HTR-8/SVneo (cell line): ENCODE data around the gene VAV3.
"Not testable (repeated sequence)": the region's sequence is repeated elsewhere in the genome, so short reads cannot be mapped to it uniquely, and the experiment has no call there.

ENCODE experiments used
- DNase-seq: peaks from one replicate; pipeline ENCODE4 v3.0.0; 2011; ENCODE audit warnings: low spot score, mixed read lengths; ENCODE audit not compliant: insufficient read length
- FAIRE-seq: peaks from 2 replicates; lab custom pipeline; 2011; peaks lifted over from hg19 to GRCh38; lab: Jason Lieb, UNC

The VAV3 gene

DNA sequence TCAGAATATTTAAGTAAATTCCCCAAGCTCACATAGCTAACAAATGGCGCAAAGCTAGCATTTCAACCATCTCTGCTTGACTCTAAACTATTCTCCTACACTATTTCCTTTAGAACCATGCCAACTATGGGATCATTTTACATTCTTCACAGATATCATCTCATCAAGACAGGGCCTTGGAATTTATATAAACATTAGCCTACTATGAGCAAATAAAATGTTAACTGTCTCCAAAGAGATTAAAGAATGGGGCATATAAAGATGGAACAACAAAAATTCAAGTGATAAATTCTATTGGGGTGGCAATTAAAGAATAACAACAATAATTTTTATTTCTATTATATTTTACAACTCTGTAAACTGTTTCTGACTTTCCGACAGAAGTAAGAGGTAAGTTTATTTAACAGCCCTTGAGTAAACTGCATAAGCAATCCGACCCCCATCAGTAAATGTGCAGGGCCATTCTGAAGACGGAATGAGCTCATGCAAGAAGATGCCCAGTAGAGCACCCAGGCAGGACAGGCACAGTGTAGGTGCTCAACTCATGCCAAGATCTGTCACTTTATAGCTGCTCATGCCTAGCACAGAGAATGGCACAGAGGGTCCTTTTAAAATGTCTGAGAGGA is 261.9 kb downstream of the VAV3 start:
- DNase-seq (no peak), FAIRE-seq (no peak)

GRCh38 chr1:107700651-107701050 is 264.3 kb downstream of the VAV3 start:
- FAIRE-seq = not testable (repeated sequence)

DNA sequence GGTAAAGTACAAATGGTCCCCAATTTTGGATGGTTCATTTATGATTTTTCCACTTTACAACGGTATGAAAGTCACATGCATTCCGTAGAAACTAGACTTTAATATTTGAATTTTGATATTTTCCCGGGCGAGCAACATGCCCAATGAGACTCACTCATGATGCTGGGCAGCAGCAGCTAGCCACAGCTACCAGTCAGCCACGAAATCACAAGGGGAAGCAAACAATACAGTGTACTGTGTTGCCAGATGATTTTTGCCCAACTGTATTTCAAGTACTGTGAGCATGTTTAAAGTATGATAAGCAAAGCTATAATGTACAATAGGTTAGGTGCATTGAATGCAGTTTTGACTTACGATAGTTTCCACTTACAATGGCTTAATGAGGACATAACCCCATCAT is 266.8 kb downstream of the VAV3 start:
- DNase-seq = no peak
- FAIRE-seq = no peak

More at GRCh38 chr1:107700651-107701050, 264.3 kb downstream of the VAV3 start:
- DNase-seq = not testable (repeated sequence)

DNA sequence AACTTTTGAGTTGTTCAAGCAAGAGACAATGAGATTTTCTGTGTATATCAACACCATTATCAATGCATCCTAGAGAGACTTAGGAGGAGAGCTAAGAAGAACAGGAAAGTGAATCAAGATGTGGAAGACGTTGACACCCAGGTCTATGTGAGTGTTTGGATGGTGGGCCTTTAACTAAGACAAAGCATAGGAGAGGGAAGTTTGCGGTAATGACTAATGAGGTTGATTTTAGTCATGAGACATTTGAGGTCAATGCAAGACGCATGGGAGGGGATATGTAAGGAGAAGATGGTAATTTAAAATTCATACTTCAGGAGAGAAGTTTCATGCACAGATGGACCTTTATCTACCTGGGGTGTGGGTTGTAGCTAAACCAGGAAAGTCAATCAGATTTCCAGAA is 269.6 kb downstream of the VAV3 start:
- no peak for DNase-seq

GRCh38 chr1:107692580-107693345 is 272.2 kb downstream of the VAV3 start:
- DNase-seq (no peak), FAIRE-seq (no peak)

More for the DNA sequence above, 269.6 kb downstream of the VAV3 start:
- FAIRE-seq = no peak

GRCh38 chr1:107691540-107691939 is 273.4 kb downstream of the VAV3 start:
- no peak for DNase-seq
- FAIRE-seq = no peak

GRCh38 chr1:107690491-107690890 is 274.5 kb downstream of the VAV3 start:
- FAIRE-seq = no peak
- no peak for DNase-seq

GRCh38 chr1:107689733-107690132 is 275.2 kb downstream of the VAV3 start:
- DNase-seq = no peak

DNA sequence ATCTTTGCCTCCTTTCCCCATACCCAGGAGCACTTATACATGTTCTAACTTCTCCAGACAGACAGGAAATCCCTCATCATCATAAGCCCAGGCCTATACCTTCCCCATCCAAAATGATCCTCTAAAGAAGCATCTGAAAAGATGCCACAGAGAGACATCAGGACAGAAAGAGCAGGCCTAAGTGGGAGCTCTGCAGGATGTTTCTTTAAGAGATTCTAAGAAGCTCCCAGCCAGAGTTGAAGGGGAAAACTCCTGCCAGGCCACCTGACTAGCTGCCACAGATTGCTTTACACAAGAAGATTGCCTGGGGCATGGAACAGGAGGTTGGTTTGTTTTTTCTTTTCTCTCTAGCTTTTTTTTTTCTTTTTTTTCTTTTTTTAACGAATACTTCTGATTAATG is 275.8 kb downstream of the VAV3 start:
- DNase-seq (no peak), FAIRE-seq (no peak)

More at GRCh38 chr1:107689733-107690132, 275.2 kb downstream of the VAV3 start:
- no peak for FAIRE-seq

GRCh38 chr1:107687849-107688753 is 276.9 kb downstream of the VAV3 start:
- no peak for DNase-seq
- no peak for FAIRE-seq

DNA sequence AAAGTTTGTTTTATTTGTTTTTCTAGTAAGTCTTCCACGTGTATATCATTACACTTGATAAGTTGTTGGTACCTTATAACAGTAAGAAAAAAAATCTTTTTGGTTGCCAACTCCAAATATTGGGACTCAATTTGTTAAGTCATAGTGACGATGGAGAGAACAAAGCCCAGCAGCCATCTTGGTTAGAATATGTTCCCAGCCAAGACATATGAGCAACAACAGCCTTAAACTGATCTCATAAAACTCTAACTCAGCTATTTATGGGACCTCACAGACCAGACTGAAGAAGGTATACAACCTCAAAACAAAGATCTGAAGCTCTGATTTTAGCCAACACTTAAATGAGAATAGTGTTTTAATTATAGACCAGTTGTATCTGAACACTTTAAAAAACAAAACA is 281.3 kb downstream of the VAV3 start:
- DNase-seq (no peak), FAIRE-seq (no peak)

DNA sequence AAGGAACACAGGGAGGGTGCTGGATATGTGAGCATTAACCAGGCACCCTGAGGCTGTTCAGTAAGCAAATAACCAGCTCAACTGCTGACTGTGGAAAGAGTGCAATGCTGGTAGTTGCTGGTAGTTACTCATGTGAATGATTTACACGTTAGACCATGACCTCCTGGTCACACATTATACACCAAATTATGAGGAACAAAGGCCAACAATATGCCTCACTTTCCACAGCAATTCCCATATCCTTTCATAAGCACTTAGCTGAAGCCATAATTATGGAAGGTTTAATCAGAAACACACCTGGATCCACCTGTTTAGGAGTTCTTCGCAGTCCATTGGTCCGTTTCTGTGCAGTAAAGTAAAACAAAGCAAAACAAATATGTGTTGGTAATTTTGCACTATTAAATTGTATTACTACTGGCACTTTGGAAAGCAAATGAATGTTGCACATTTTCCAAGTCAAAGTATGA is 281.8 kb downstream of the VAV3 start:
- DNase-seq = no peak
- FAIRE-seq = no peak

- FAIRE-seq (no peak), DNase-seq (no peak)
Measured at GRCh38 chr1:107682467-107682866, 282.5 kb downstream of the VAV3 start.

DNA sequence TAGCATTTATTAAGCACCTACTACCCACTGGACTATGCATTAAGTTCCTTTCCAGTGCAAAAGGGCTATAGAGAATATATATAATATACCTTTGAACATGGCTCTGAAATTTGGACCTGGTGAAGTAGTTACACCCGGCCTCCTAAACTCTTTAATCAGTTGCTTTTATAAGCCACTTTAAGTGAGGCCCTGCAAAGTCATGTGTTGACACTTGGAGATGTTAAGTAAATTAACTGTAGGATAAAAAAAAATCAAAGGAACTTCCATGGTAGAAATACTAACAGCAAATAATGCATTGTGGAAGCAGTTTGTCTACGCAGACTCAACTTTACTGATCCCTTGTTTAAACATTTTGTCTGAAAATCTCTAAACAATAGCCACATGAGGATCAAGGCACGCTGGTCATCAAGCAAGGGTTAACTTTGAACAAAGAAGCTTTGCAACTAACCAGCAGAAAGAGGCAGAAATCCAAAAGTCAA is 283.9 kb downstream of the VAV3 start:
- FAIRE-seq (no peak), DNase-seq (no peak)

- FAIRE-seq = no peak
- DNase-seq = no peak
Measured at GRCh38 chr1:107680579-107680985, 284.4 kb downstream of the VAV3 start.

GRCh38 chr1:107679411-107679953 is 285.5 kb downstream of the VAV3 start:
- no peak for FAIRE-seq
- no peak for DNase-seq

DNA sequence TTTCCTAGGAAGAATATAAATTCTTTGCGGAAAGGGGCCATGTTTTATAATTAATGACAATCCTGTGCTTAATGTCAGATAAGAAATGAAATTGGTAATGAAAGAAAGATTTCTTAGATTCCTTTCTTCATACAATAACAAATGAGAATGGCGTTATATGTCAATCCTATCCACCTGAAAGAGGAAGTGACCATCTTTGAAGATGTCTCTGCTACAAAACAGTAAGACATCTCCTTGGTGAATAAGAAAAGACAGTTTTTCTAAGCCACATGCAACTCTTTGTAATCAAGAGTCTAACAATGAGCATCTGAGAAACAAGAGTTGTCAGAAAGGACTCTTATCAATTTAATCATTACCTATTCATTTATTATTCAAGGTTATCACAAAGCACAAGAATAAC is 286.0 kb downstream of the VAV3 start:
- DNase-seq = no peak

DNA sequence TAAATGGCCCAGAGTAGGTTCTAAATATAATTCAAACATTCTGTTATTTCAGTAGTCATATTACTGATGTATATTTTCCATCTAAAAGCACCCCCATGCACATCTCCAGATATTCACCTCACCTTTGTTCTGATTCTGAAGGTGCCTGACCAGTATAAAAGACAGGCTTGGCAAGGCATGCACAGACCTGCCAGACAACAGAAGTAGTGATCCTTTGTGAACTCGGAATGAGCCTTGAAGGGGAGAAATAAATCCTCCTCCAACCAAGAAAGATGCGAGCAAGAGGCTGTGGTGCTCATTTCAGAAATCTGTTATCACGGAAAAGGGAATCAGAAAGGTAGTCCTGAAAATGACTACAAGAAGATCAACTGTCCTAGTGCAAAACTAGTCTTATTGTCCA is 287.3 kb downstream of the VAV3 start:
- no peak for DNase-seq

More for the DNA sequence above, 286.0 kb downstream of the VAV3 start:
- FAIRE-seq = no peak

DNA sequence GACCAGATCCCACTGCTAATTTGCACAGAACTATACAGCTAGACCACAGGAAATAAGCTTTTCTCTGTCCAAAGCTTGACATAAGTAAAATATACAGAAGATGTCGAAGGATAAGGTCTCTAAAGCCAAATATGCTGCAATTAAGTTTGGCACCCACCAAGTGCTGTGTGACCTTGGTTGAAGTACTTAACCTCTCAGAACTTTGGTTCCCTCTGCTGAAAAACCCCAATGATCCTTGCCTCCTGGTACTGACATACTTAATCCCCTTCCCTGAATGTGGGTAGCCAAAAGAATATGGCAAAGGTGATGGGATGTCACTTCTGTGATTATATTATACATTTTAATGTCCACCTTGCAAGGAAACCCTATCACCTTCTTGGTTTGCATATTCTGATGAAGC is 290.5 kb downstream of the VAV3 start:
- FAIRE-seq (no peak), DNase-seq (no peak)

More for the DNA sequence above, 287.3 kb downstream of the VAV3 start:
- FAIRE-seq = no peak

- FAIRE-seq = no peak
- no peak for DNase-seq
Measured at GRCh38 chr1:107673006-107673405, 292.0 kb downstream of the VAV3 start.
